HAP-1 (cell line): ENCODE measurements around the gene OR2F2.

Source experiments
- DNase-seq, 2 experiments: peaks; one replicate each; pipeline ENCODE4 v3.0.0-alpha.2; 2016 to 2020; ENCODE audit warnings: low spot score in 2 of 2
- H3K27me3 ChIP-seq: fragments of 250-450 bp; sonication (Bioruptor Pico); 2 replicates; pipeline ENCODE4 v1.5.1; 2020; ENCODE audit warnings: low read depth, mild to moderate bottlenecking, moderate library complexity
- H3K36me3 ChIP-seq: fragments of 250-450 bp; sonication (Bioruptor Pico); replicated peaks from 2 replicates; pipeline ENCODE4 v1.5.1; 2020; ENCODE audit warnings: mild to moderate bottlenecking
- H3K4me1 ChIP-seq: fragments of 250-450 bp; sonication (Bioruptor Pico); 2 replicates; pipeline ENCODE4 v1.5.1; 2020; ENCODE audit warnings: mild to moderate bottlenecking
- H3K4me3 ChIP-seq: fragments of 250-450 bp; sonication (Bioruptor Pico); 2 replicates; pipeline ENCODE4 v1.5.1; 2020; ENCODE audit warnings: mild to moderate bottlenecking, moderate library complexity
- H3K9me3 ChIP-seq: fragments of 250-450 bp; sonication (Bioruptor Pico); 2 replicates; pipeline ENCODE4 v1.5.1; 2020; ENCODE audit warnings: mild to moderate bottlenecking, moderate library complexity
- in situ Hi-C: fragments of 300-500 bp; cut with MboI; formaldehyde crosslinking; loops from 3 replicates; pipeline ENCODE4 v1.14.3; 2020; ENCODE audit warnings: low sequenced_read_pairs, inconsistent platforms, mixed read lengths

OR2F2 gene

DNA sequence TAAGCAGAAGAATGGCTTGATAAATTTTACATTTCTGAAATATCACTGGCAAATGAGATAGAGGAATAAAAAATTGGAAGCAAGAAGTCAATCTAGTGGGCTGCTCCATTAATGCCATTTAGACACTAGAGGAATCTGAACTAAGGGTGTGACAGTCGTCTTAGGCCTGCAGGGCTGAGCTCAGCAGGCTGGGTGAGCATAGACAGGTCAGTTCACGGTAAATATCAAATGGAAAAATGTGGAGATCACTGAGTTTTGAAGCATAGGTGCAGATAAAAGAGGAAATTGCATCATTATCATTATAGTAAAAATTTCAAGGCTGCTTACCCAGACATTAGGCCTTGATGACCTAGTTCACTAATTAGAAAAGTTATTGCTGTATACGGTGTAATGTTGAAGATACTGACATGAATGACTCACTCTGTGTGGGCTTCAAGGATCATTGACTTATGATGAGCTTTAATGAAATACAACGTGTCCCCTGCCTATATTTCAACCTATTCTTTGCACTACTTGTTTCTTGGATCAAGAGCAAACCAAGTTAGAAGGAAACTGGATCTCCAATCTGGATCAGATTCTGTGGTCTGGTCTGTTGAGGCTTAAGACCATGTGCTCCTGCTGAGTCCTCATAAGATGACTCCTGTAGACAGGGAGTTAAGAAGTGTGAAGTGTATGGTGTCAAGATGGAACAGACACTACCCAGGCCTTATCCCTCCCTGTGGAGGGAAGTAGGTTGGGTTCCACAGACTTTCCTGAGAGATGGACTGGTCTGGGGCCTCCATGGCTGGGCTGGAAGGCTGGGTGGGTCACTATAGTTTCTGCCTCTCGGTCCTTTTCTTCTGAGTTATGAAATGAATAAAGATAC lies 3.6 kb downstream of the OR2F2 start:
- H3K4me3 ChIP-seq = no peak overlapping the region
- H3K27me3 ChIP-seq = no peaks in the 10 kb centered on the region
- no peaks in the 10 kb centered on the region for H3K9me3 ChIP-seq
- in situ Hi-C loops = no loop called here
- no peaks in the 10 kb centered on the region for H3K36me3 ChIP-seq
- no peak for DNase-seq
- H3K4me1 ChIP-seq = no peaks in the 10 kb centered on the region

DNA sequence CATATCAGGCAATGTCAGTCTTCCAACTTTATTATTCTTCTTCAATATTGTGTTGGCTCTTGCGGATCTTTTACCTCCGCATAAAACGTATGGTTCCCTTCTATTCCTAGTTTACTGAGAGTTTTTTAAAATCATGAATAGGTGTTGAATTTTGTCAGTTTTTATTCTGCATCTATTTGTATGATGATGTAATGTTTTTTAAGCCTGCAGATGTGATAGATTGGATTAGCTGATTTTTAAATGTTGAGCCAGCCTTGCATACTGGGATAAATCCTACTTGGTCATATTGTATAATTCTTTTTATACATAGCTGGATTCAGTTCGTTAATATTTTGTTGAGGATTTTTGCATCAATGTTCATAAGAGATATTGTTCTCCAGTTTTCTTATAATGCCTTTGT lies 10.4 kb downstream of the OR2F2 start:
- DNase-seq = no peak
- Histone ChIP-seq H3K4me1 (no peaks in the 10 kb centered on the region), H3K27me3 (no peaks in the 10 kb centered on the region), H3K36me3 (no peaks in the 10 kb centered on the region), H3K4me3 (no peak overlapping the region), H3K9me3 (no peaks in the 10 kb centered on the region)
- in situ Hi-C loops = no loop called here

DNA sequence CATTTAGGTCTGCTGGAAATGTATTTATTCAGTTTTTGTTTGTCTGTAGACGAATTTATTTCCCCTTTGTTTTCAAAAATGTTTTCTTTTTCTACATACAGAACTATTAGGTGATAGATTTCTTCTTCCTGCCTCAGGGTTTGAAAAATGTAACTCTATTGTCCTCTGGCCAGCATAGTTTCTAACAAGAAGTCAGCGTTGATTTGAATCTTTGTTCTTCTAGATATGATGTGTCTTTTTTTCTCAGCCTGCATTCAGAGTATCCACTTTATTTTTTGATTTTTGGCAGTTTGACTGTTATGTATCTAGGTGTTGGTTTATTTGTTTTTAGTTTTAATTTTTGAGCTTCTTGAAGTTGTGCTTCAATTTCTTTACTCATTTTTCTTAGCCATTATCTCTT lies 12.1 kb downstream of the OR2F2 start:
- Histone ChIP-seq H3K4me3 (no peak overlapping the region), H3K4me1 (no peaks in the 10 kb centered on the region), H3K27me3 (no peaks in the 10 kb centered on the region), H3K9me3 (no peaks in the 10 kb centered on the region), H3K36me3 (no peaks in the 10 kb centered on the region)
- in situ Hi-C loops = no loop called here
- DNase-seq = no peak

DNA sequence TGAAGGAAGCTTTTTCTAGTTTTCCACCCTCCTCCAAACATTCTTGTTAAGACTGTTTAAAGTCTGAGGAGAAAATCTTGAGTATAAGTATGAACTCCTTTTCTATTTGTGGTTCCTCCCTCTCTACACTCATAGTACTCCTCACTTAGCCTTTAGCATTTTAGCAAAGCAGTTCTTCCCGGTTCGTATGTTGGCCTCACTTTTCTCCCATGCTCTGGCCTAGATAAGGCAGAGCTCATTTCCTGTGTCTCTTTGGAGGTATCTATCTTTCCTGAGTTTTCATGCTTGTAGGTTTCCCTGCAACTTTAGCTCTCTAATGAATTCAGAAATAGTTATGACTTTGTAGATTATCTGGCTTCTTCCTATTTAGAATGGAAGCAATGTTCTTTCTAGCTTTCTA lies 13.7 kb downstream of the OR2F2 start:
- Histone ChIP-seq H3K36me3 (no peaks in the 10 kb centered on the region), H3K4me3 (no peak overlapping the region), H3K27me3 (no peaks in the 10 kb centered on the region), H3K9me3 (no peaks in the 10 kb centered on the region), H3K4me1 (no peaks in the 10 kb centered on the region)
- in situ Hi-C loops = no loop called here
- no peak for DNase-seq

DNA sequence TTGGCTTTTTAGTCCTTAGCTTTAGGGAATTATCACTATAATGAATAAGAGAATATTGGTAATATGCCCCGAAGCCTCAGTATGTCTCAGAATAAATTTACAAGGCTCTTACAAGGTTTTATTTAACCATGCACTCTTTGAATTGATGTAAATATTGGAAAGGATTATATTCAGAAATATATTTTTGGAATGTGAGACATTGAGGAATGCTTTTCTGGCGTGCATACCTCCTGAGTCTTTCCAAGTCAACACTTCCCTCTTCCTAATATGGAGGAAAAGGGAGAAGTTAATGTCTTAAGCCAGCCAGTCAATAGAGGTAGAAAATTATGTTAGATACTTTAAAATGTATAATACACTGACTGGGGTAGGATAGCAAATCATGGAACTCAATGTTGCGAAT lies 18.4 kb downstream of the OR2F2 start:
- DNase-seq = no peak
- no peaks in the 10 kb centered on the region for H3K36me3 ChIP-seq
- no peaks in the 10 kb centered on the region for H3K9me3 ChIP-seq
- no peaks in the 10 kb centered on the region for H3K27me3 ChIP-seq
- peaks cover 6% of the 10 kb centered on the region for H3K4me1 ChIP-seq
- in situ Hi-C loops = no loop called here
- H3K4me3 ChIP-seq = no peak overlapping the region

DNA sequence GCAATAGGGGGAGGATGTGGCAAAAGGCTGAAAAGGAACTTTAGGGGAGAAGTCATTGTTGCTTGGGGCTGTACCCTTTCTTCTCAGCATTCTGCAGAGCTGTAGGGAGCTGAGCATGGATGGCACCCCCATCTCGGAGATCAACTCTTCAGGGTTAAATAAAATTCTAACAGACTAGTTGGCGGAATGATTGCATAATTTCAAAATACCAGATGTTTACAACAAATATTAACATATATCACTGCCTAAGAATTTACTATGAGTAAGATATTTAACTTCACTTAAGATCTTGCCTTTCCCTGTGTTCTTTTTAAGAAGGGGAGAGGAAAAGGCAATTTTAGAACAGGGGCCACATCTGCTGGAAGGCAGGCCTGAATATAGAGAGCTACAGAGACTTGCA lies 19.1 kb downstream of the OR2F2 start:
- H3K4me1 ChIP-seq = peaks cover 9% of the 10 kb centered on the region
- in situ Hi-C loops = no loop called here

DNA sequence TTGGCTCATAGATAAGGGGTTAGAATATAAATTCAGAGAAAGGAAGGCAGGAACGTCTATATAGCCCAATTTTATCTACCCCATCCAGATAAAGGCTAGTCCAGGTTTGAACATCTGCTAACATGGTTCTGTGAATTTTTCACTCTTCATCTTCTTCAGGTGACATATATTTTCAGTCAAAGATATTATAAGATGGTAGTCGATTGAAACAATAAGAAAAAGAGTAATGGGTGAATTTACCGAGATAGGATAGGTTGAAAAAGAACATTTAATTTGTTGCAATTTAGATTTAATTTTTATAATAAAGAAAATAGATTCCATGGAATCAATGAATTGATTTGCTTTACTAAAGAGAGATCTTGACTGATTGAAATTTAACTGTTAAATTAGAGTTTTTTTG lies 19.5 kb downstream of the OR2F2 start, which contains the start of gene OR2F1:
TSS of gene OR2F1 (plus strand) at position 301 of the 400 bp plus-strand sequence. CDS start 5,127 bp downstream, outside the sequence.
- H3K36me3 ChIP-seq = no peaks in the 10 kb centered on the region
- H3K4me3 ChIP-seq = no peak within 1 kb of the TSS
- no peaks in the 10 kb centered on the region for H3K27me3 ChIP-seq
- H3K9me3 ChIP-seq = no peaks in the 10 kb centered on the region
- in situ Hi-C loops = no loop called here
- DNase-seq = no peak
- H3K4me1 ChIP-seq = peaks cover 9% of the 10 kb centered on the region

More for the DNA sequence above, 19.1 kb downstream of the OR2F2 start:
- H3K4me3 ChIP-seq = no peak overlapping the region
- no peak for DNase-seq
- no peaks in the 10 kb centered on the region for H3K27me3 ChIP-seq
- no peaks in the 10 kb centered on the region for H3K36me3 ChIP-seq
- H3K9me3 ChIP-seq = no peaks in the 10 kb centered on the region

DNA sequence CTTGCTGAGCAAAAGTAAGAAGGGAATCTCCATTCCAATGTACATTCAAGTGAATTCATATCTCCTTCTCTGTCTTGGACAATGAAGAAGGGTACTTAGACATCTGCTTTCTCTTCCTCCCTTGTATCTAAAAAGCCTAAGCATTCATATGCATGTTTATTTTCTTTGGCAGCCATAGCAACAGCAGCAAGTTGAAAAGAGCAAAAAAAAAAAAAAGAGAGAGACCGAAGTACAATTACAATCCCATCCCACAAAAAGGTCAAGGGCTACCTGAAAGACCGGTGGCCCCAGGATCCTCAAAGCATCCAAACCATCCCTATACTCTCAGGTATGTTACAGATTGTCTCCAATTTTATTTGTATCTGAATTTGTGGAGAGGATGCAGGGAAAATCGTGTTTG lies 23.7 kb downstream of the OR2F2 start:
- no peaks in the 10 kb centered on the region for H3K27me3 ChIP-seq
- peak in 1 of 2 experiments; percentile 68 for DNase-seq

DNA sequence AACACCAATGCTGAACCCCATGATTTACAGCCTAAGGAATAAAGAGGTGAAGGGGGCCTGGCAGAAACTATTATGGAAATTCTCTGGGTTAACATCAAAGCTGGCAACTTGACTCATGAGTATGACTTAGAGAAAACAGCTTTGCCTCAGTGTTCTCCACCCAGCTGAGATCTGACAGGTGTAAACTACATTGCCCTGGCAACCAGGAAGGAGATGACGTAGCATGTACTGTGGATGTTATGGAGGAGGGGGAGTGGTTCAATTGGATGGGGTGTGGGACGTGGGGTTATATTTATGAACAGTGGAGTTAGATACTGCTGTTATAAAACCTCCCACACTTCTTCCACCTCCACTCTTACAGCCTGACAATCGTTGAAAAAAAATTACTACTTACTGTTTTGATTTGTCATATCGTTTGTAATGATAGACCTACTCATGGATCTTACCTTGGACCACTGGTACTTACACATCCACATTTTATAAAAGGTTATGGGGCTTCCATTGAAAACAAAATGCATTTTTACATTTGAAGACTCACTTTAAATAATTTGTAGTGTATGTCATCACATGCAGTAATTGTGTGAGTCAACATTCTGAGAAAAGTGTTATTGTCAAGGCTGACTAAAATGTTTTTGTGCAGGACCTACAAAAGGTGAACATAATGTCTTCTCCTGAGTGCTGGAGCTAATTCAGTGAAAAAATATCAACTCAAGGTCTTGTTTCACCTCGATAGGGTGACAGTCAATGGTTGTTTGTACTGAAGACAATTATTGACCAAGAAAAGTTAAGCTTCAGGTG lies 26.0 kb downstream of the OR2F2 start:
- DNase-seq = no peak
- in situ Hi-C loops = no loop called here
- H3K9me3 ChIP-seq = no peaks in the 10 kb centered on the region
- no peaks in the 10 kb centered on the region for H3K27me3 ChIP-seq
- no peak overlapping the region for H3K4me3 ChIP-seq
- H3K4me1 ChIP-seq = peaks cover 9% of the 10 kb centered on the region
- H3K36me3 ChIP-seq = no peaks in the 10 kb centered on the region

More for the DNA sequence above, 23.7 kb downstream of the OR2F2 start:
- Histone ChIP-seq H3K9me3 (no peaks in the 10 kb centered on the region), H3K4me3 (no peak overlapping the region), H3K36me3 (no peaks in the 10 kb centered on the region), H3K4me1 (peaks cover 9% of the 10 kb centered on the region)
- in situ Hi-C loops = no loop called here

DNA sequence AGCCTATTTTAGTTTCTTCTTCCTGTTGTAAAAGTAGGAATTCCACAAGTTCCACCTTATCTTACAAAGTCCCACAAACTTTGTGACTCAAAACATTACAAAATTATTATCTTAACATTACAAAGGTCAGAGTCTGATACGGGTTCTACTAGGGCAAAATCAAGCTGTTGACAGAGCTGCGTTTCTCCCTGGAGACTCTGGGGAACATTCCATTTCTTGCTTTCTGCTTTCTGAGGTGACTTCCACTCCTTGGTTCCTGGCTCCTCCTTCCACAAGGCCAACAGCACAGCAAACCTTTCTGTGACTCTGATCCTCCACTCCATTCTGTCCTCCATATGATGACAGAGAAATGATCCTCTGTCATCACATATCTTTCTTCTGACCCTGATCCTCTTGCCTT lies 30.2 kb downstream of the OR2F2 start:
- in situ Hi-C loops = no loop called here
- Histone ChIP-seq H3K9me3 (no peaks in the 10 kb centered on the region), H3K4me1 (no peaks in the 10 kb centered on the region), H3K36me3 (no peaks in the 10 kb centered on the region), H3K27me3 (no peaks in the 10 kb centered on the region), H3K4me3 (no peak overlapping the region)
- no peak for DNase-seq

DNA sequence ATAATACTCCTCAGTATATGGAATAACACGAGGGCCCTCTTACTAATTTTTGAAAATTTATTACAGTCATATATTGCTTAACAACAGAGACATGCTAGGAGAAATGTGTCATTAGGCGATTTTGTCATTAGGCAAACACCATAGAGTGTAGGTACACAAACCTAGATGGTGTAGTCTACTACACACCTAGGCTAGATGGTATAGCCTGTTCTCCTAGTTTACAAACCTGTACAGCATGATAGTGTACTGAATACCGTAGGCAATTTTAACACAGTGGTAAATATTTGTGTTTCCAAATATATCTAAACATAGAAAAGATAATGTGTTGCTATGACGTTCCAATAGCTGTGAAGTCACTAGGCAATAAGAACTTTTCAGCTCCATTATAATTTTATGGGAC lies 32.4 kb downstream of the OR2F2 start:
- no peaks in the 10 kb centered on the region for H3K4me1 ChIP-seq
- no peak for DNase-seq
- H3K4me3 ChIP-seq = no peak overlapping the region
- H3K36me3 ChIP-seq = no peaks in the 10 kb centered on the region
- in situ Hi-C loops = no loop called here
- H3K9me3 ChIP-seq = no peaks in the 10 kb centered on the region
- no peaks in the 10 kb centered on the region for H3K27me3 ChIP-seq

DNA sequence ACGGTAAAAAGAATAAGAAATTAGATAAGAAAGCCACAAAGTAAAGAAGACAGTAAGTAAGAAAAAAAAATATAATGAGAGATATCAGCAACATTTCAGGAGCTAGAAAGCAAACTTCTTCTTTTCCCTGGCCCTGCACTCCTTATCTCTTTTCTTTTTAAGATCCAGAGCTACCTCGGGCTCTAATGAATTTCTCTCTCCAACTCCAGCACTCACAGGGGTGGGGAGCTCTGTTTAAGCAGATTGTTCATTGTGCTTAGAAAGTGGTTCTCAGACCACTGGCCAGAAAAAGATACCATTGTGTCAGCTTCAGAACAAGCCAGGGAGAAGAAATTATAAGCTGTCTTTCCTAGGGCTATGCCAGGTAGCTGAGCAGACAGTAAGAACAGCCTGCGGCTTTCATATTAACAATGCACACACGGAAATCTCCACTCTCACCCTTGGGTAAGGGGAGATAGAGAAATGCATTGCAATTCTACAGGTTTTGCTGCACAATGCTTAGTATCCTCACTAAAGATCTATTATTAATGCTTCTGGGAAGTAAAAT lies 38.9 kb downstream of the OR2F2 start:
- no peak for DNase-seq
- Histone ChIP-seq H3K4me3 (no peak overlapping the region), H3K27me3 (no peaks in the 10 kb centered on the region), H3K9me3 (no peaks in the 10 kb centered on the region), H3K4me1 (no peaks in the 10 kb centered on the region), H3K36me3 (no peaks in the 10 kb centered on the region)
- in situ Hi-C loops = no loop called here

DNA sequence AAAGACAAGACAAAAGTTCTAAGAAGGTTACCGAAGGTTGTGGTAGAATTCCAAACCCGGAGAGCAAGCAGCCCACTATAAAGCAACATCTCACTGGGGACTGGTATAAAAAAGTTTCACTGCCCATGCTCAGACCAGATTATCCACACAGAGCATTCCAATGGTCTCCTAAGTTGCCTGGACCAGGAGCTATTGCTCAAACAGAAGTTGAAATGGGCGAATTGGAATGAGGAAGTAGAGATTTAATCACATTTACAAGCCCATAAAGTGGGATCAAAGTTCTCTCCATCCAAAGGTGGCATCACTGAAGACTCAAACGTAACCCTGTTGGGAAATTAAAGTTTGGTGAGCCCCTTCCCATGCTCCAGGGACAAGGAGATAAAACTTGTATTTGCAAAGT lies 39.4 kb downstream of the OR2F2 start:
- Histone ChIP-seq H3K36me3 (no peaks in the 10 kb centered on the region), H3K4me3 (no peak overlapping the region), H3K9me3 (no peaks in the 10 kb centered on the region), H3K27me3 (no peaks in the 10 kb centered on the region), H3K4me1 (no peaks in the 10 kb centered on the region)
- in situ Hi-C loops = no loop called here
- no peak for DNase-seq

DNA sequence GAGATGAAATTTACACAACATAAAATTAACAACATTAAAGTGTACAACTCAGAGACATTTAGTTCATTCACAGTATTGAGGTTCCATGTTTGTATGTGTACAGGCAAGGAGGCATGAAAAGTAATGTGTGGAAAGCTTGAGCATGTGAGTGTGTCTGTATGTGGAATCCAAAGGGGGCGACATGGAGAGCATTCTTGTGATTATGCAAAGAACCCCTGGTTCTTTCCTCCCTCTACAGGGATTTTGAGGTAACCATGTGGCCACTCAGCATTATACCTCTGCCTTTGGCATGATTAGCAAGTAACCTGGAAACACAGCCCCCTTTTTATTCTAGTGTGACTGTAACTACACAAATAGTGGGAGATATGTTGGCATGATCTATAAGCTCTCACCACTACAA lies 40.6 kb downstream of the OR2F2 start:
- Histone ChIP-seq H3K36me3 (no peaks in the 10 kb centered on the region), H3K4me1 (no peaks in the 10 kb centered on the region), H3K9me3 (no peaks in the 10 kb centered on the region), H3K27me3 (no peaks in the 10 kb centered on the region), H3K4me3 (no peak overlapping the region)
- in situ Hi-C loops = no loop called here
- no peak for DNase-seq
